Keratinocyte (primary cell): ENCODE measurements around the gene POR. TPM values are rescaled to one million over a fixed set of nuclear protein-coding genes. Genes with fewer than 3 reads are reported as not detected.

Experiments
- DNase-seq: peaks from one replicate; pipeline ENCODE4 v3.0.0-alpha.2; 2011; ENCODE audit warnings: low read depth, missing footprints, low spot score
- FAIRE-seq: peaks from 2 replicates; lab custom pipeline; 2011; peaks lifted over from hg19 to GRCh38; lab: Jason Lieb, UNC
- H2AFZ ChIP-seq: 2 replicates; pipeline ENCODE4 v1.6.0; 2012; ENCODE audit warnings: low read length, control low read depth, inconsistent platforms; ENCODE audit not compliant: control insufficient read depth
- H3K27ac ChIP-seq: 2 replicates; pipeline ENCODE4 v1.5.1; 2011; ENCODE audit warnings: low read length; ENCODE audit not compliant: control insufficient read depth, insufficient read depth
- H3K27me3 ChIP-seq: 3 replicates; pipeline ENCODE4 v1.6.0; 2011; ENCODE audit warnings: low read length; ENCODE audit not compliant: control insufficient read depth, insufficient read depth; ENCODE audit errors: extremely low read depth
- H3K36me3 ChIP-seq, 2 experiments: 2 replicates in 1 of 2; 3 replicates in 1 of 2; pipeline ENCODE4 v1.5.1; 2011; ENCODE audit warnings: low read length in 2 of 2, mild to moderate bottlenecking in 1 of 2; ENCODE audit not compliant: control insufficient read depth in 2 of 2, insufficient read depth in 2 of 2; ENCODE audit errors: extremely low read depth in 1 of 2
- H3K4me1 ChIP-seq: 3 replicates; pipeline ENCODE4 v1.5.1; 2011; ENCODE audit warnings: low read length; ENCODE audit not compliant: control insufficient read depth, insufficient read depth; ENCODE audit errors: extremely low read depth
- H3K4me2 ChIP-seq: 3 replicates; pipeline ENCODE4 v1.6.0; 2011; ENCODE audit warnings: low read depth, low read length; ENCODE audit not compliant: control insufficient read depth, insufficient read depth; ENCODE audit errors: extremely low read depth
- H3K4me3 ChIP-seq, 3 experiments: fragments of 200-600 bp in 1 of 3; sonication (generic) in 1 of 3; 2 replicates in 2 of 3; 3 replicates in 1 of 3; pipeline ENCODE4 v1.5.1; 2011 to 2016; ENCODE audit warnings: low read length in 3 of 3, mild to moderate bottlenecking in 3 of 3, control low read depth in 2 of 3, inconsistent platforms in 1 of 3, low read depth in 1 of 3, mixed read lengths in 1 of 3, mixed run types in 1 of 3, moderate library complexity in 1 of 3; ENCODE audit not compliant: control insufficient read depth in 2 of 3, insufficient read depth in 2 of 3; ENCODE audit errors: extremely low read depth in 1 of 3
- H3K79me2 ChIP-seq: 2 replicates; pipeline ENCODE4 v1.6.0; 2012; ENCODE audit warnings: low read length; ENCODE audit not compliant: control insufficient read depth, insufficient read depth
- H3K9ac ChIP-seq: 3 replicates; pipeline ENCODE4 v1.6.0; 2011; ENCODE audit warnings: low read length; ENCODE audit not compliant: control insufficient read depth, insufficient read depth; ENCODE audit errors: extremely low read depth
- H3K9me1 ChIP-seq: 3 replicates; pipeline ENCODE4 v1.6.0; 2011; ENCODE audit warnings: low read length; ENCODE audit not compliant: control insufficient read depth, insufficient read depth; ENCODE audit errors: extremely low read depth
- H3K9me3 ChIP-seq: 2 replicates; pipeline ENCODE4 v1.5.1; 2012; ENCODE audit warnings: low read depth, low read length; ENCODE audit not compliant: control insufficient read depth
- H4K20me1 ChIP-seq: 3 replicates; pipeline ENCODE4 v1.6.0; 2011; ENCODE audit warnings: low read length; ENCODE audit not compliant: control insufficient read depth, insufficient read depth; ENCODE audit errors: extremely low read depth
- CTCF ChIP-seq, 3 experiments: IDR thresholded peaks in 1 of 3; conservative IDR thresholded peaks in 1 of 3; optimal IDR thresholded peaks in 1 of 3; 2 replicates in 2 of 3; 3 replicates in 1 of 3; pipeline versions ENCODE3 to v1.5.1; 2011; ENCODE audit warnings: low read length in 3 of 3, mild to moderate bottlenecking in 3 of 3, moderate library complexity in 2 of 3, control low read depth in 1 of 3, inconsistent platforms in 1 of 3; ENCODE audit not compliant: insufficient read depth in 2 of 3; ENCODE audit errors: extremely low read depth in 1 of 3
- EZH2 ChIP-seq: IDR thresholded peaks from one replicate; pipeline ENCODE4 v1.6.1; 2012; ENCODE audit warnings: inconsistent platforms, mild to moderate bottlenecking, low read length, moderate library complexity
- dilution Hi-C: fragments of 300-500 bp; cut with MboI; formaldehyde crosslinking; loops from one replicate; pipeline ENCODE4 v1.7.0; 2020; ENCODE audit warnings: low sequenced_read_pairs; ENCODE audit not compliant: extremely low pct_ligation_motif_present
- polyA plus RNA-seq, 5 experiments: library from polyadenylated mRNA; depleted of rRNA in 3 of 5; stranded (reverse) in 3 of 5; stranded (forward) in 1 of 5; unstranded in 1 of 5; fragments of >200 nt; gene quantifications; 1 replicate in 1 of 5; 2 replicates in 3 of 5; 3 replicates in 1 of 5; pipeline versions ENCODE4 v1.2.1 to v1.2.3, GENCODE V29; 2011 to 2012; ENCODE audit warnings: missing spikeins in 2 of 5, low read depth in 1 of 5, low replicate concordance in 1 of 5

Gene POR
- polyA plus RNA-seq, 1 donor (not counting 4 experiments of a cell fraction or from before 2014, with no cell fraction given): 28.6 TPM

- Histone ChIP-seq H3K27me3 (no peaks in the 10 kb centered on the region), H3K4me2 (no peak overlapping the region), H3K36me3 (peaks cover 0 to 7% of the 10 kb centered on the region in 2 experiments), H3K79me2 (peaks cover 5% of the 10 kb centered on the region), H4K20me1 (no peaks in the 10 kb centered on the region), H3K9me1 (no peaks in the 10 kb centered on the region), H3K9me3 (no peaks in the 10 kb centered on the region), H3K27ac (peak overlapping the region; percentile 63), H2AFZ (no peak overlapping the region), H3K4me3 (no peak overlapping the region), H3K4me1 (peaks cover 28% of the 10 kb centered on the region), H3K9ac (peak overlapping the region; percentile 29)
- FAIRE-seq (peak; percentile 69), DNase-seq (peak; percentile 41)
- dilution Hi-C loops: no loop called here
- TF ChIP-seq EZH2: no peak
- TF ChIP-seq CTCF (optimal IDR thresholded peaks at IDR 0.05 in 1 of 3, IDR thresholded peaks at IDR 0.05 in 1 of 3, conservative IDR thresholded peaks at IDR 0.05 in 1 of 3; ENCODE audit: extremely low read depth in 1 of 3, insufficient read depth in 2 of 3, low read length in 3 of 3): peak in 1 of 3 experiments; percentile 42
These were observed 28.9 kb downstream of the POR start for GRCh38 chr7:75943864-75944263.

- H3K9ac ChIP-seq: peak overlapping the region; percentile 29
- no peaks in the 10 kb centered on the region for H3K9me3 ChIP-seq
- no peaks in the 10 kb centered on the region for H3K9me1 ChIP-seq
- H2AFZ ChIP-seq: no peak overlapping the region
- no peak for TF ChIP-seq EZH2
- no peak for TF ChIP-seq CTCF (optimal IDR thresholded peaks at IDR 0.05 in 1 of 3, IDR thresholded peaks at IDR 0.05 in 1 of 3, conservative IDR thresholded peaks at IDR 0.05 in 1 of 3; ENCODE audit: extremely low read depth in 1 of 3, insufficient read depth in 2 of 3, low read length in 3 of 3)
- no peak overlapping the region for H3K4me2 ChIP-seq
- peaks cover 0 to 7% of the 10 kb centered on the region in 2 experiments for H3K36me3 ChIP-seq
- peaks cover 24% of the 10 kb centered on the region for H3K4me1 ChIP-seq
- no peak for DNase-seq
- no peaks in the 10 kb centered on the region for H3K27me3 ChIP-seq
- FAIRE-seq: no peak
- peaks cover 5% of the 10 kb centered on the region for H3K79me2 ChIP-seq
- H3K27ac ChIP-seq: peak overlapping the region; percentile 63
- dilution Hi-C loops: no loop called here
- H3K4me3 ChIP-seq: no peak overlapping the region
- no peaks in the 10 kb centered on the region for H4K20me1 ChIP-seq
These were observed 29.6 kb downstream of the POR start for GRCh38 chr7:75944507-75944906.
